HEK293T (cell line): ENCODE results near the gene TTR.

Experiments used
- BHLHE40 ChIP-seq: fragments of 450-650 bp; IDR thresholded peaks from 2 replicates; pipeline ENCODE4 v1.6.1; 2016; ENCODE audit warnings: mild to moderate bottlenecking, moderate library complexity, borderline replicate concordance
- ELF4 ChIP-seq: fragments of 450-650 bp; IDR thresholded peaks from 2 replicates; pipeline ENCODE4 v1.6.1; 2017; ENCODE audit warnings: antibody characterized with exemption
- FOXA1 ChIP-seq: fragments of 450-650 bp; IDR thresholded peaks from 2 replicates; pipeline ENCODE4 v1.6.1; 2016; ENCODE audit warnings: mild to moderate bottlenecking
- FOXK2 ChIP-seq: fragments of 450-650 bp; IDR thresholded peaks from 2 replicates; pipeline ENCODE4 v1.6.1; 2016; ENCODE audit warnings: mild to moderate bottlenecking
- TARDBP ChIP-seq: fragments of 450-650 bp; IDR thresholded peaks from 2 replicates; pipeline ENCODE4 v1.6.1; 2016

GRCh38 chr18:31581498-31582197 is 10.0 kb upstream of the TTR start:
- TF ChIP-seq TARDBP (no peak), FOXA1 (no peak), ELF4 (no peak), FOXK2 (no peak), BHLHE40 (no peak)
